IMR-90 (cell line): ENCODE results near the gene EFHD2.

Source experiments
- BHLHE40 ChIP-seq: fragments of 150-350 bp; IDR thresholded peaks from 2 replicates; pipeline ENCODE4 v1.6.1; 2016; ENCODE audit warnings: mild to moderate bottlenecking, low read depth, low read length
- NFE2L2 ChIP-seq: fragments of 150-350 bp; IDR thresholded peaks from 2 replicates; pipeline ENCODE4 v1.6.1; 2016; ENCODE audit warnings: low read depth, mild to moderate bottlenecking, low read length
- RCOR1 ChIP-seq: IDR thresholded peaks from 2 replicates; pipeline ENCODE4 v1.6.1; 2012; ENCODE audit warnings: mild to moderate bottlenecking, low read length, improper control_type of control experiment; ENCODE audit not compliant: insufficient replicate concordance
- TF ChIP-seq, protein P1 (sequence below): conservative IDR thresholded peaks from 2 replicates; pipeline ENCODE4 v1.5.1; 2012; ENCODE audit warnings: mild to moderate bottlenecking, low read depth, low read length, improper control_type of control experiment
- TF ChIP-seq, protein P2 (sequence below): fragments of 150-350 bp; IDR thresholded peaks from 2 replicates; pipeline ENCODE4 v1.6.1; 2017; ENCODE audit warnings: mild to moderate bottlenecking, antibody characterized with exemption, low read length, low read depth

DNA sequence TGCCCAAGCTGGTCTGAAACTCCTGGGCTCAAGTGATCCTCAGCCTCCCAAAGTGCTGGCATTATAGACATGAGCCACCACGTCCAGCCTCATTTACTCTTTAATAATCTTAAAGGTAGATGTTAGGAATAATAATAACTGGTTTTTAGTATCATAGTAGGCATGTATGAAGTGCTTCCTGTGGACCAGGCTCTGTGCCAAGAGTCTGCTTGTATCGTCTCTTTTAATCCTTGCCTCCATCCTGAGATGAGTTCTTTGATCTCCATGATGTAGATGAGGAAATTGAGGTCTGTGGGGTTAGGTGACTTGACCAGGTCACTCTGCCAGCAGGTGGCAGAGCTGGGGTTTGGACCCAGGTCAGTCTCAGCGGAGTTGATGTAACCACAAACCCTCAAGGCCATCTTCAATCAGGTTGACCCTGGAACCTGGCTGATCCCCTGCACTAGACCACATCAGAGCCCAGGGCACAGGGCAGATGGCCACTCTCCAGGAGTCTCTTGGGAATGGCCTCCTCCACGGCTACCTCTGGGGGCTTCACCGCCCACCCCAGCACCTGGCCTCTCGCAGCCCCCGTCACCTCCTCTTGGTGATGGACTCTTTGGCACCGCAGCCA, 11.3 kb downstream of the EFHD2 start:
- no peak for TF ChIP-seq RCOR1
- TF ChIP-seq, protein P1, sequence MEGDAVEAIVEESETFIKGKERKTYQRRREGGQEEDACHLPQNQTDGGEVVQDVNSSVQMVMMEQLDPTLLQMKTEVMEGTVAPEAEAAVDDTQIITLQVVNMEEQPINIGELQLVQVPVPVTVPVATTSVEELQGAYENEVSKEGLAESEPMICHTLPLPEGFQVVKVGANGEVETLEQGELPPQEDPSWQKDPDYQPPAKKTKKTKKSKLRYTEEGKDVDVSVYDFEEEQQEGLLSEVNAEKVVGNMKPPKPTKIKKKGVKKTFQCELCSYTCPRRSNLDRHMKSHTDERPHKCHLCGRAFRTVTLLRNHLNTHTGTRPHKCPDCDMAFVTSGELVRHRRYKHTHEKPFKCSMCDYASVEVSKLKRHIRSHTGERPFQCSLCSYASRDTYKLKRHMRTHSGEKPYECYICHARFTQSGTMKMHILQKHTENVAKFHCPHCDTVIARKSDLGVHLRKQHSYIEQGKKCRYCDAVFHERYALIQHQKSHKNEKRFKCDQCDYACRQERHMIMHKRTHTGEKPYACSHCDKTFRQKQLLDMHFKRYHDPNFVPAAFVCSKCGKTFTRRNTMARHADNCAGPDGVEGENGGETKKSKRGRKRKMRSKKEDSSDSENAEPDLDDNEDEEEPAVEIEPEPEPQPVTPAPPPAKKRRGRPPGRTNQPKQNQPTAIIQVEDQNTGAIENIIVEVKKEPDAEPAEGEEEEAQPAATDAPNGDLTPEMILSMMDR, result no peak
- TF ChIP-seq, protein P2, sequence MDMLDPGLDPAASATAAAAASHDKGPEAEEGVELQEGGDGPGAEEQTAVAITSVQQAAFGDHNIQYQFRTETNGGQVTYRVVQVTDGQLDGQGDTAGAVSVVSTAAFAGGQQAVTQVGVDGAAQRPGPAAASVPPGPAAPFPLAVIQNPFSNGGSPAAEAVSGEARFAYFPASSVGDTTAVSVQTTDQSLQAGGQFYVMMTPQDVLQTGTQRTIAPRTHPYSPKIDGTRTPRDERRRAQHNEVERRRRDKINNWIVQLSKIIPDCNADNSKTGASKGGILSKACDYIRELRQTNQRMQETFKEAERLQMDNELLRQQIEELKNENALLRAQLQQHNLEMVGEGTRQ, result no peak
- TF ChIP-seq NFE2L2, result no peak
- TF ChIP-seq BHLHE40, result no peak
